ENCODE results near the gene UBE2E3. TPM values are rescaled to one million over a fixed set of nuclear protein-coding genes. Genes with fewer than 3 reads are reported as not detected.
"Not testable (repeated sequence)": the region's sequence is repeated elsewhere in the genome, so short reads cannot be mapped to it uniquely, and the experiment has no call there.

Gene UBE2E3
- polyA plus RNA-seq (2013, experiment 1 of 2): 133 TPM
- 139 TPM for polyA plus RNA-seq (2013, experiment 2 of 2)

DNA sequence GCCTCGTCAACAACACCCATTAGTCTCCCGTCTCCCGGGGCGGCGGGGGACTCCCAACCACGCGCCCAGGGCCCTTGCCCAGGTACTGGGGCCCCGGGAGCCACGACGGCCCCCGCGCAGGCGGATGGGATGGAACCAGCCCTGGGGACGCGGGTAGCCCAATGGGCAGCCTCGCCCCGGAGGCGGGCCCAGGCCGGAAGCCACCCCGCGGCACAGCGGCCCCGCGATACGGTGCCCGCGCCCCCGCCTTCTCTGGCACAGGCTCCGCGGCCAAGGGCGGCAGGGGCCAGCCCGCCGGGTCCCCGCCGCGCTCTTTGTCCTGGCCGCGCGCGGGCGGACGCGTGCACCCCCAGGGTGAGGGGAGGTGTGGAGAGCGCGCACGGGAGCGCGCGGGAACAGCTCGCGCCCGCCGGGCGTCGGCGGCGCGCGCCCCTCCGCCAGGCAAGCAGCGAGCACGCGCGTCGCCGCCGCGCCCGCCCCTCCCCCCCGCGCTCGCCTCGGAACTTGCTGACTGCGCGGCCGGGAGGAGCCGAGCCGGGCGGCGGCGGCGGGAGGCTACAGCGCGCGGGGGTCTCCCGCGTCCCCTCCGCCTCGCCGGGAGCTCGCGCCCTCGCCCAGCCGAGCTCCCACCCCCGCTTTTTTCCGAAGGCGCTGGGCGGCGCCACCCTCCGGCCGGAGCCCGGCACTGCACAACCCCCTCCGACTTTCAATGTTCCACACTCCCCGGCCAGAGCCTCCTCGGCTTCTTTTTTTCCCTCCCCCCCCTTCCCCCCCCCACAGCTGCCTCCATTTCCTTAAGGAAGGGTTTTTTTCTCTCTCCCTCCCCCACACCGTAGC, at the start of gene UBE2E3:
TSS of gene UBE2E3 (plus strand) at position 500 of the 837 bp plus-strand sequence. CDS start 1,438 bp downstream, outside the sequence.
- Histone ChIP-seq H3K27me3 (ENCODE audit: insufficient read depth, low read length) (no peaks in the 10 kb centered on the region), H3K36me3 (ENCODE audit: insufficient read depth, low read length) (peaks cover 26% of the 10 kb centered on the region), H3K27ac (ENCODE audit: low read depth, low read length) (peak within 1 kb of the TSS; percentile 69), H3K4me1 (ENCODE audit: insufficient read depth, low read length) (peaks cover 48% of the 10 kb centered on the region), H3K9ac (ENCODE audit: low read depth, low read length) (peak within 1 kb of the TSS; percentile 95), H3K9me3 (ENCODE audit: insufficient read depth, low read depth, low read length) (no peaks in the 10 kb centered on the region), H3K4me3 (ENCODE audit: low read length) (peak within 1 kb of the TSS; percentile 90)
- WGBS: under 1% methylated on average over 105 of the region's 106 CpGs

DNA sequence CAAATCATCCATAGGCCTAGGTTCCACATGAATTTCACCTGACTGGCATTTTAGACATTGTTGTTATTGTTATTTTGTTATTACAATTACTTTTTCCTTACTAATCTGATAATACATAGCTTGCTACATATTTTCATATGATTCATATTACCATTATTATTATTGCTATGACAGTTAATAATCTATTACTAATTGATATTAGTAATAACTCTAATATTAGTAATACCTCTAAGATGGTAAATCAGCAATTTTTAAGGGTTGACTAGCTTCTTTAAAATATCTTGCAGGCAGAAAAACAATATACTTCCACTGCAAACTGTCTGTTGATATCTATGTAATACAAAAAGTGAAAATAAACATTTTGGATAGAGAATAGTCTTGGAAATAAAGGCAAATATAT, 48.6 kb upstream of the UBE2E3 start:
- no peak overlapping the region for H3K27ac ChIP-seq (ENCODE audit: low read depth, low read length)
- H3K9me3 ChIP-seq (ENCODE audit: insufficient read depth, low read depth, low read length): no peaks in the 10 kb centered on the region
- no peaks in the 10 kb centered on the region for H3K4me1 ChIP-seq (ENCODE audit: insufficient read depth, low read length)
- H3K36me3 ChIP-seq (ENCODE audit: insufficient read depth, low read length): no peaks in the 10 kb centered on the region
- H3K27me3 ChIP-seq (ENCODE audit: insufficient read depth, low read length): no peaks in the 10 kb centered on the region
- H3K9ac ChIP-seq (ENCODE audit: low read depth, low read length): no peak overlapping the region
- no peak overlapping the region for H3K4me3 ChIP-seq (ENCODE audit: low read length)

DNA sequence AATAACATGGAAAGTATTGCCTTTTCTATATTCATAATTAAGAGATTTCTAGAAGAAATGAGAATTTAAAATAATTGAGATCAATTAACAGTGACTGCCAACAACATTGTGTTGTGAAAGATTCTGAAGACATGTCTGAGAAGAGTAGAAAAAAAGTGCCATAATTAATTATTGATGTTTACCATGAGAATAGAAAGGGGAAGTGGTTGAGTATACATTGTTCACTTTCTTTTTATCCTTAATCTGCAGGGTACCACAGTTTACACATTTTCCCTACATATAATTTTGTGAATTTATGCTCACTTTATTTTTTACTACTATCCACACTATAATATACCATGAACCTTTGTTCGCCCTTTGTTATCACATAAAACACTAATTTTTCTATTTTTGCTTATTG, 47.1 kb upstream of the UBE2E3 start:
- WGBS: 95% methylated on average over 1 of the region's 1 CpG
- no peak overlapping the region for H3K27ac ChIP-seq (ENCODE audit: low read depth, low read length)
- no peak overlapping the region for H3K4me3 ChIP-seq (ENCODE audit: low read length)
- H3K9me3 ChIP-seq (ENCODE audit: insufficient read depth, low read depth, low read length): no peaks in the 10 kb centered on the region
- no peaks in the 10 kb centered on the region for H3K27me3 ChIP-seq (ENCODE audit: insufficient read depth, low read length)
- no peaks in the 10 kb centered on the region for H3K4me1 ChIP-seq (ENCODE audit: insufficient read depth, low read length)
- H3K9ac ChIP-seq (ENCODE audit: low read depth, low read length): no peak overlapping the region
- no peaks in the 10 kb centered on the region for H3K36me3 ChIP-seq (ENCODE audit: insufficient read depth, low read length)

DNA sequence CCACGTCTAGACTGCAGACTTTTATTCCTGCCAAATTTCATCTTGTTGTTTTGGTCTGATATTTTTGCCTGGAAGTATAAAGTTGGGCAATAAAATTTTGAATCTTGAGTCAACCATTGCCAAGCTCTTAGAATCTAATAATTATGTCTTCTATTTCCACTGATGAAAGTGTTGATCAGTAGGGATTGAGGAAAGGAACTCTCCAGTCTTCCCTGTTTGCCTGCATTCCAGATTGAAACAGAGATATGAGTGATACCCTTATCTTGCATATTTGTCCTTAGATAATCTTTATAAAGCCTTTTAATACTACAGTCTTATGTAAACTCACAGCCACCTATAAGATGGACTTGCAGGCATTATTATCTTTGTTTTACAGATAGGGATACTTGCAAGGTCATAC, 45.5 kb upstream of the UBE2E3 start:
- WGBS: 83% methylated on average over 1 of the region's 1 CpG
- H3K27me3 ChIP-seq (ENCODE audit: insufficient read depth, low read length): no peaks in the 10 kb centered on the region
- H3K4me1 ChIP-seq (ENCODE audit: insufficient read depth, low read length): no peaks in the 10 kb centered on the region
- no peak overlapping the region for H3K27ac ChIP-seq (ENCODE audit: low read depth, low read length)
- no peak overlapping the region for H3K4me3 ChIP-seq (ENCODE audit: low read length)
- no peaks in the 10 kb centered on the region for H3K36me3 ChIP-seq (ENCODE audit: insufficient read depth, low read length)
- H3K9ac ChIP-seq (ENCODE audit: low read depth, low read length): no peak overlapping the region
- no peaks in the 10 kb centered on the region for H3K9me3 ChIP-seq (ENCODE audit: insufficient read depth, low read depth, low read length)

DNA sequence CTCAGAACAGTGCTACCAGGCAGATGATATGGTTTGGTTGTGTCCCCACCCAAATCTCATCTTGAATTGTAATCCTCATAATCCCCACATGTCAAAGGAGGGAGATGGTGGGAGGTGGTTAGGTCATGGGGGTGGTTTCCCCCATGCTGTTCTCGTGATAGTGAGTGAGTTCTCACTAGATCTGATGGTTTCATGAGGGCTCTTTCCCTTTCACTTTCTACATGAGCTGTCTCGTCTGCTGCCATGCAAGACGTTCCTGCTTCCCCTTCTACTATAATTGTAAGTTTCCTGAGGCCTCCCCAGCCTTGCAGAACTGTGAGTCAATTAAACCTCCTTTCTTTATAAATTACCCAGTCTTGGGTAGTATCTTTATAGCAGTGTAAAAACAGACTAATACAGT, 42.9 kb upstream of the UBE2E3 start:
- H3K9me3 ChIP-seq (ENCODE audit: insufficient read depth, low read depth, low read length); H3K27ac ChIP-seq (ENCODE audit: low read depth, low read length); H3K27me3 ChIP-seq (ENCODE audit: insufficient read depth, low read length); H3K36me3 ChIP-seq (ENCODE audit: insufficient read depth, low read length); H3K9ac ChIP-seq (ENCODE audit: low read depth, low read length); H3K4me1 ChIP-seq (ENCODE audit: insufficient read depth, low read length); H3K4me3 ChIP-seq (ENCODE audit: low read length): not testable (repeated sequence)
- 89% methylated on average over 3 of the region's 3 CpGs for WGBS

DNA sequence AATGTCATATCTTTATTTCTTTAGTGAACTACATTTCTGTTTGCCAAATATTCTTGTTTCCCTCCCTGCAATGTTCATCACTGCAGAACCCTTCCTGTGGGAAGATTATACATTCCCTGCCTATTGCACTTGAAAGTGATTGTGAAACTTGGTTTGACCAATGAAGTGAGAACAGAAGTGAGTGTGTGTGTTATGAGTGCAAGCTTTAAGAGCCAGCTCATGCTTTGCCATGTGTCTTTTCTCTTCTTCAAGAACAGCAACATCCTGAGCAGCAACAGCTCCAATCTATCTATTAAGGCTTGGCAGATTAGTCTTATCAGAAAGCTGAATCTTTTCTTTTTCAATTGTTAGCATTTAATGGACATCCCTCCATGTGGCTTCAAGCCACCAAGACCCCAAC, 42.0 kb upstream of the UBE2E3 start:
- H3K4me1 ChIP-seq (ENCODE audit: insufficient read depth, low read length): peaks cover 5% of the 10 kb centered on the region
- H3K9ac ChIP-seq (ENCODE audit: low read depth, low read length): no peak overlapping the region
- H3K27ac ChIP-seq (ENCODE audit: low read depth, low read length): no peak overlapping the region
- no peak overlapping the region for H3K4me3 ChIP-seq (ENCODE audit: low read length)
- no peaks in the 10 kb centered on the region for H3K36me3 ChIP-seq (ENCODE audit: insufficient read depth, low read length)
- no peaks in the 10 kb centered on the region for H3K27me3 ChIP-seq (ENCODE audit: insufficient read depth, low read length)
- H3K9me3 ChIP-seq (ENCODE audit: insufficient read depth, low read depth, low read length): no peaks in the 10 kb centered on the region

DNA sequence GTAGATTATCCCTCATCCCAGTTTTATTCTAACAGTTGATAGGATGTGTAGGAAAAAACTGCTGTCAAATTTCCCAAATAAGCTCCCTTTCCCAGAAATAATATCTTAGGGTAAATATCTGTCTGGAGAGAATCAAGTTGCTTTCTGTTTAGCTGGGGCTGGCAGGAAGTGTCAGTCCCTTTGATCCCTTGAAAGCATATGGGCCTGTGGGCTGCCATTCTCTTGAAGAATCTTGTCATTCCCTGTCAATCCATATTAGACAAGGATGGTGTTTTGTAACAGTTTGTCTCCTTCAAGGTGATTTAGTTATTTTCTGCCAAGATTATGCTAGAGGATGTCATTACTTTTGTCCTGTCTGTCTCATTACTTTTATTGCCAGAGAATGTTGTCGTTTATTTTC, 37.1 kb upstream of the UBE2E3 start:
- H3K9me3 ChIP-seq (ENCODE audit: insufficient read depth, low read depth, low read length): no peaks in the 10 kb centered on the region
- WGBS: 100% methylated on average over 1 of the region's 1 CpG
- H3K4me3 ChIP-seq (ENCODE audit: low read length): no peak overlapping the region
- no peaks in the 10 kb centered on the region for H3K27me3 ChIP-seq (ENCODE audit: insufficient read depth, low read length)
- H3K9ac ChIP-seq (ENCODE audit: low read depth, low read length): no peak overlapping the region
- H3K36me3 ChIP-seq (ENCODE audit: insufficient read depth, low read length): no peaks in the 10 kb centered on the region
- no peak overlapping the region for H3K27ac ChIP-seq (ENCODE audit: low read depth, low read length)
- peaks cover 11% of the 10 kb centered on the region for H3K4me1 ChIP-seq (ENCODE audit: insufficient read depth, low read length)

DNA sequence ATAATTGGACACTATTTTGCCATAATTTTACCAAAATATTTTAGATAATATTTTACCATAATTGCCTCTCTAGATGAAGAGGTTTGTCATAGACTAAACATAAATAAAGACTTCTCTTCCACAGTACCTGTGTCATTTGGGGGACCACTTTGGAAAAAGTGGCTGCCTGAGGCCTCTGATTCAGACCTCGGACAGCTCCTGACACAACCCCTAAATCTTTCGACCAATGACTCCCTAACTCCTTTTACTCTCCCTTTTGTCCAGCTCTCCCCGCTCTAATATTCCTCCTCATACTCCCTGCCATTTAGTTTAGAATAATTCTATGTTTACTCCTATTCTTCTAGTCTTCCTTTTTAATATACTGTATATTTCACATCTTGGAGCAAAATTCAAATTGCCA, 36.0 kb upstream of the UBE2E3 start:
- WGBS: 91% methylated on average over 3 of the region's 3 CpGs
- no peak overlapping the region for H3K4me3 ChIP-seq (ENCODE audit: low read length)
- H3K9ac ChIP-seq (ENCODE audit: low read depth, low read length): no peak overlapping the region
- H3K4me1 ChIP-seq (ENCODE audit: insufficient read depth, low read length): peaks cover 11% of the 10 kb centered on the region
- no peak overlapping the region for H3K27ac ChIP-seq (ENCODE audit: low read depth, low read length)
- no peaks in the 10 kb centered on the region for H3K9me3 ChIP-seq (ENCODE audit: insufficient read depth, low read depth, low read length)
- no peaks in the 10 kb centered on the region for H3K36me3 ChIP-seq (ENCODE audit: insufficient read depth, low read length)
- no peaks in the 10 kb centered on the region for H3K27me3 ChIP-seq (ENCODE audit: insufficient read depth, low read length)

DNA sequence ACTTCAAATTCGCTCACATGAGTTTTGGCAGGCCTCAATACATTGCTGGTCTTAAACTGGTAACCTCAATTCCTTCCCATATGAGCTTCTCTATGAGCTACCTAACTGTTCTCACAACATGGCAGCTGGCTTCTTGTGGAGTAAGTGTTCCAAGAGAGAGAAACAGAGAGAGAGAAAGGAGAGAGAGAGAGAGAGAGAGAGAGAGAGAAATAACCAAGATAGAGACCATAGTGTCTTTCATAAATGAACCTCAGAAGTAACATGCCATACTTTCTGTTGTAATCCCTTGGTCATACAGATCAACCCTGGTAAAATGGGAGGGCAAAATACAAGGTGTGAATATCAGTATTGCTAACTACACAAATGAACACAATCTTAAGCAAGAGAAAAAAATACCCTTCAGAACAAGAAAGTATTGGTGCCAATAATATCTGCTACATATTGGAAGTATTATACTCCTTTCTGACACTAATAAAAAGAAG, 33.2 kb upstream of the UBE2E3 start:
- Histone ChIP-seq H3K4me3 (ENCODE audit: low read length) (no peak overlapping the region), H3K9me3 (ENCODE audit: insufficient read depth, low read depth, low read length) (no peaks in the 10 kb centered on the region), H3K27ac (ENCODE audit: low read depth, low read length) (no peak overlapping the region), H3K36me3 (ENCODE audit: insufficient read depth, low read length) (no peaks in the 10 kb centered on the region), H3K27me3 (ENCODE audit: insufficient read depth, low read length) (no peaks in the 10 kb centered on the region), H3K4me1 (ENCODE audit: insufficient read depth, low read length) (peaks cover 11% of the 10 kb centered on the region), H3K9ac (ENCODE audit: low read depth, low read length) (no peak overlapping the region)
- 90% methylated on average over 1 of the region's 1 CpG for WGBS

DNA sequence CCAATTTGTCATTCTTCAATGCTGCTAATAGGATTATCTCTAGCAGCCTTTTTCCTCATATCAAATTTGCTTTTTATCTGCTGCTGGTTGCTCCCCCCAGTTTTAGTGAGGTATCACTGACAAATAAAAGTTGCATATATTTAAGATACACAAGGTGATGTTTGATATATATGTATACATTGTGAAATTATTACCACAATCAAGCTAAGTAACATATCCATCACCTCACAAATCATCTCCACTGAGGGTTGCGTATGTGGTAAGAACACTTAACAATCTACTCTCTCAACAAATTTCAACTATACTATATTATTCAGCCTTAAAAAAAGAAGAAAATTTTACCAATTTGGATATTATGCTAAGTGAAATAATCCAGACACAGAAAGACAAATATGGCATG, 30.5 kb upstream of the UBE2E3 start:
- no peaks in the 10 kb centered on the region for H3K36me3 ChIP-seq (ENCODE audit: insufficient read depth, low read length)
- 0% methylated on average over 1 of the region's 1 CpG for WGBS
- H3K9me3 ChIP-seq (ENCODE audit: insufficient read depth, low read depth, low read length): no peaks in the 10 kb centered on the region
- H3K4me3 ChIP-seq (ENCODE audit: low read length): no peak overlapping the region
- no peaks in the 10 kb centered on the region for H3K27me3 ChIP-seq (ENCODE audit: insufficient read depth, low read length)
- no peaks in the 10 kb centered on the region for H3K4me1 ChIP-seq (ENCODE audit: insufficient read depth, low read length)
- no peak overlapping the region for H3K27ac ChIP-seq (ENCODE audit: low read depth, low read length)
- H3K9ac ChIP-seq (ENCODE audit: low read depth, low read length): no peak overlapping the region

DNA sequence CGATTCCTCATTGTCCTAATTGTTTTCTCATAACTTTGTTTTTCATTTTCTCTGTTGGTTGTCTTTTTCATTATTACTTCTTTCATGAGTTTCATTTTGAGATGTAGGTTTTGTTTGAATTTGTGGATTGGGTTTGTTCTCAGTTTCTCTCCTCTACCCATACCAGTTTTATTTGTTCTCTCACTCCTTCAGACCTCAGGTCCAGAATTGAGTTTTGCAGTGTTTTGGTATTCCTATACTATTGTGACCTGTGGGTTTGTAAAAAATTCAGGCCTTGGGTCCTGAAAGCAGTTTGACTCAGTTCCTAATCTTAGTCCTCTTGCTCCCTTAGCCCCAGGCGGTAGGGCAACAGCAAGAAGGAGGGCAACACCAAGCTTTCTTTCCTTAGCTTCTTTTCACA, 28.3 kb upstream of the UBE2E3 start:
- Histone ChIP-seq H3K36me3 (ENCODE audit: insufficient read depth, low read length) (no peaks in the 10 kb centered on the region), H3K9ac (ENCODE audit: low read depth, low read length) (no peak overlapping the region), H3K9me3 (ENCODE audit: insufficient read depth, low read depth, low read length) (no peaks in the 10 kb centered on the region), H3K27ac (ENCODE audit: low read depth, low read length) (no peak overlapping the region), H3K27me3 (ENCODE audit: insufficient read depth, low read length) (no peaks in the 10 kb centered on the region), H3K4me3 (ENCODE audit: low read length) (no peak overlapping the region), H3K4me1 (ENCODE audit: insufficient read depth, low read length) (no peaks in the 10 kb centered on the region)
- WGBS: 93% methylated on average over 1 of the region's 2 CpGs
